AG08395 (cell line): ENCODE data around the gene SHISAL2A.

ENCODE experiments used
- DNase-seq: peaks from one replicate; pipeline ENCODE4 v3.0.0; 2012; ENCODE audit warnings: mixed read lengths, low spot score

SHISAL2A gene

DNA sequence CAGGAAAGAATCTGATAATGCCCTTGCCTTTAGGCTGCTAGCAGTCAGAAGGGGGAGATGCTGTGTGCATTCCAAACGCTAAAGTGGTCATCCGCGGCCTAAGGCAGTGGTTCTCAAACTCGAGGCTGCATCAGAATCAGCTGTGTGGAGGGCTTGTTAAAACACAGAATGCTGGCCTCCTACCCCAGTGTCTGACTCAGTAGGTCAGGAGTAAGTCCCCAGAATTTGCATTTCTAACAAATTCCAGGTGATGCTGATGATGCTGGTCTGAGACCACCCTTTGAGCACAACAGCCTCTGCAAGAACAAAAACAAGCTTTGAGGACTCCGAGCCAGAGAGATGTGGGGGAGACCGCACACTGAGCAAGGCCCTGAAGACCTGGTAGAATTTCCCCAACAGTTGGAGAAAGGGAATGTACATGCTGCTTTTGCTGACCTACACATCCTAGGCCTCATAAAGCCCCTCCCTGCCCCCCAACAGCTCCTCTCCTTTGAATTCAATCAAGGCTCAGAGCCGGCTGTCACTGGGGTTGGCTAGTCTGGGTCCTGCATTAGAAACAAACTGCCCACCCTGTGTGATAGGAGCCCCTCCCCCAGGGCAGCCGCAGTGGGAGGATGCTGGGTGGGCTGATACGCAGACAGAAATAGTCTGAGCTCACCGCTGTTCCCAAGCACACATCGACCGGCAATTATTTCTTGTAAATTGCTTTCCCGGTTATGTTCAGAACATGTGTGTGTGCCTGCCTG, 27.1 kb downstream of the SHISAL2A start:
- no peak for DNase-seq

DNA sequence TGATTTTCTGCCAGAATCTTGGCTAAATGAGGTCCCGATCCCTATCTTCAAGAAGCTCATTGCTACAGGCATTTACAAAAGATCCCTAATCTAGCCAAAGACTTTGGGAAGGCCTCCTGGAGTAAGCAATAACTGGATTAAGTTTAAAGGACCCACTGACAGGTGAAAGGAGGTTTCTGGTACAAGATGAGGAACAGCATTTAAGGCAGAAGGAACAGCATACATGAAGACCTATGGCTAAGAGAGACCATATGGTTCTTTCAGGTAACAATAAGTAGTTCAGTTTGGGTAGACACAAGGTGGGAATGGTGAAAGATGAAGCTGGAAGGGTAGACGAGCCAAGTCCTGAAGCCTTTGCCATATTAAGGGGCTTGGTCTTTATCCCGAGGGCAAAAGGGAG, 27.8 kb downstream of the SHISAL2A start:
- no peak for DNase-seq

DNA sequence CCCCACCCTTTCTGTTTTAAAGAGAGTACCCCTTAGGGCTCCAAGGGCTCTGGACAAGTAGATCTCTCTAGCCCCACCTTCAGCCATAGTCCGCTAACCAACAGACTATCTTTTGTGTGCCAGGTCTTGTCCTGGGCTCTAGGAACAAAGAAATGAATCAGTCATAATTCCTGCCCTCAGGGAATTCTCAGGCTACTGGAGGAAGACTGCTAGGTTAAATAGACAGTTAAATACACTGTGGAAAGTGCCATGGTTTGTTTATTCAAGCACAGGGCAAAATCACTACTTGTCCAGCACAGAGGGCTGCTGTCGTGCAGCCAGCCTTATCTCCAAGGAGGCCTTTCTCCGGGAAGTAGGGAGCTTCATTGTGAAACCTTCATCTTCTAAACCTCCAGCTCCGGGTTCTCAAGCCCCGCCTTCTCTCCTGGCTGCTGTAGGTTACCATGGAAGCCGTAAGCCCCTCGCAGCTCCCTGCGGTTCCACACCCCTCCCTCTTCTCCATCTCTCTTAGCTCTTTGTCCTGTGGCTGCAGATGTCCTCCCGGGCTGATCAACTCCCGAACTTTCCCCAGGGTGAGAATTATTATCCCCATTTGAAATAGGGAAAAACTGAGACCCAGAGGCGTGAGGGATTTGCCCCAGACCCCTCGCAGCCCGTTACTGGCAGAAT, 29.8 kb downstream of the SHISAL2A start:
- DNase-seq, result peak; percentile 31

DNA sequence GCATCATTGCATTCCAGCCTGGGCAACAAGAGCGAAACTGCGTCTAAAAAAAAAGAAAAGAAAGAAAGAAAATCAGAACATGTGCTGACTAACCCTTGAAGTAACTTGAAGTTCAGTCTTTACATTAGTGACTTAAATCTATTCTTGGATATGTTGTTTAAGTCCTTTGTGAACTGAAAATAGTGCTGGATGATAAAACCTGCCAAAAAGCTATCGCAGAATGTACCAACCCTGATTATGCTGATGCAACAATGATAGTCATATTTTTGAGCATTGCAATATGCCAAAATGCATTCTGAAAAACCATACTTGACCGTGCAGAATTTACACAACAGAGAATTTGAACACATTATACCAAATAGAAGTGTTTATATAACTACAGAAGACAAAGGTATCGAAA, 30.7 kb downstream of the SHISAL2A start:
- DNase-seq, result no peak

DNA sequence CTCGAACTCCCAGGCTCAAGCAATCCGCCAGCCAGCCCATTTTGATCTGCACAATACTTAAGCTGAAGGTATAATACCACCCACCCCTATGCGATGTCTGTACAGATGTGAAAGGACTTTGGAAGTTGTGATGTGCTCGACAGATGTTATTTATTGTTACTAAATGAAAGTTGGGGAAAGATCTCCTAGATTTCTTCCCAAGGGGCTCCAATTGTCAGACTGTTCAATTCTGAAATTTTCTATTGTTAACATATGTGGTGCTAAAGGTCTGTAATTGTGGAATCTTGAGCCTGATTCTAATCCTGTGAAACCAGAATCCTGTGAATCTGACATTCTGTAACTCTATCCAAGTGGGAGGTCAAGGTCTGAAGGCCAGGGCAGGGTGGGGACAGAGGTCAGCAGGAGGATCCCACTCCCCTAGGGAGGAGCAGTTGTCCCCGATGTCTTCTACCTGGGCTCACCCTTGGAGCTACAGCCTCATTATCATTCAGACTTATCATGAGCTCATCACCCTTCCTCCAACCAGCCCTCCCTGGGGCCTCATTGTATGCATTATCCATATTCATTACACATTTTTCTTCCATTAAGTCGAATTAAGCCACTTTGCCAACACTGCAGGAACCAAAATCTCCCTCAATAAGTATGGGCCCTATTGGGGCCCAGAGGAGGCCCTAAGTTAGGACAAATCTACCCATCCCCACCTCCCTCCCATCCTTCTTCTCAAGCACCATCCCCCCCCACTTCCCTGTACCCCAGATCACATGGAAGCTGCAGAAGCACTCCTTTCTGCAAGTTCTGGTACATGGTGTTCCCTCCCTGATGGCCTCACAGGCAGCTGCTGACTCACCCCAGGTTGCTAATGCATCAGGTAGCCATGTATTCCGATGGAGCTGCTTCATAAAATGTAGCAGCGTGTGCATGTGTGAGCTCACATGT, 32.3 kb downstream of the SHISAL2A start:
- no peak for DNase-seq

DNA sequence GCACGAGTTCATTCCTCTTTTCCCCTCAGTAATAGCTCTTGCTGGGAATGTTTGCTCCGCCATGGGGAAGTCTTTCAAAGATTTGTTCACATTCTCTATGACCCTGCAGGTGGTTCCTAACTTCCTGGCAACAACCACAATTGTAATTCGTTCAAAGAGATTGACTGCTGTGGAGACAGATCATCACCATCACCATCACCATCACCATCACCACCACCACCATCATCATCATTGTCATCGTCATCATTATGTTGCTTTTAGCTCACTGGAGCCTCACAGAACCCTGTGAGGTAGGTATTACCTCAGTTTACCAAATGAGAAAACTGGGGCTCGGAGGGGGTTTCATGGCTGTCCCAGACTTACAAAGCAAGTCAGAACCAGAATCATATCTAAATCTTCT, 34.3 kb downstream of the SHISAL2A start:
- no peak for DNase-seq

DNA sequence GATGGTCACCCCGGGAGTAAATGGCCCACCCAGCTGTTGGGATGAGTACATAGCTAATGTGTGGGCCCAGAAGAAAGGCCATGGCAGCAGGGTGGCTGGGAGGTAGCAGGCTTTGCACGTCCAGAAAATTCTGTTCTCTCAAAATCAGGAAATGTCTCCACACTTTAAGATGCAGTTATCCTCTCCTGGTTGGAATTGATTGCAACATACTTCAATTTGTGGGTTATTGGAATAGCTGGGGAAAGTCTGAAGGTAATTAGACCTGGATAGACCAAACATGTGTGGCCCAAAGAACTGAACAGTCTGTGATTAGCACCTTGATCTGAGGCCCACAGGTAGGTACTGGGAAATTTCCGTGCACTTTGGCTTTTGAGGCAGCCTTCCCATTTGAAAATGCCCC, 35.0 kb downstream of the SHISAL2A start:
- DNase-seq, result no peak

DNA sequence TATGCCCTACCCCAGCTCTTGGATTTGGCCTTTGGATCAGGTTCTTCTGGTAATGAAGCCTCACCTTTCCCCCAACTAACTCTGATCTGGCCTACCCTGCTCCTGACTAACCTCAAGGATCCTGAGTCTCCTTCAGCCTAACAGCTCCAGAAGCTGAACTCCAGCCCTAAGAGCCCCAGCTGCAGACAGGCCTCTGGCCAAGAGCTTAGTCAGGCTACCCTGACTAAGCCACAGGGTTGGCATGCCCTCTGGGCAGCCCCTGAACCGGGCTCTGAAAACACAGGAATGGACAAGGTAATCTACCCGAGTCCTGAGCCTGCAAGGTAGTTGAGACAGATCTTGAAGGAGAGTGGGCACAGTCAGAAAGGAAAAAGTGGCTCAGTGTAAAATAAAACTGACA, 35.7 kb downstream of the SHISAL2A start:
- peak; percentile 79 for DNase-seq

DNA sequence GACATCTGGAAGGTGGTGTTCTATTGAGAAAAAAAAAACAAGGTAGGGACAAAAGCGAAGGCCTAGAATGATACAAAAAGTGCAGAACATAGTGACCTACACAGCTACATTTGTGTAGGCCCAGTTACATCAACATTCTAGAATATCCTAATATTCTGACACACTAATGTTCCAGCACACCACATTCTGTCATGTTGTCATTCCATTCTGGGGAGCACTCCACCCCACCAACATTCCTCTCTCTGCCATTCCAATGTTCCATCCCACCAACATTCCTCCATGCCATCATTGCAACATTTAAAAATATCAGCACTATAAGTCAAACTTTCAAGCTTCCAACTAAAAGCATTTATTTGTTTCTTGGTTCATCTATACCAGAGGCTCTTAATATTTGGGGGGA, 36.7 kb downstream of the SHISAL2A start:
- peak; percentile 90 for DNase-seq

DNA sequence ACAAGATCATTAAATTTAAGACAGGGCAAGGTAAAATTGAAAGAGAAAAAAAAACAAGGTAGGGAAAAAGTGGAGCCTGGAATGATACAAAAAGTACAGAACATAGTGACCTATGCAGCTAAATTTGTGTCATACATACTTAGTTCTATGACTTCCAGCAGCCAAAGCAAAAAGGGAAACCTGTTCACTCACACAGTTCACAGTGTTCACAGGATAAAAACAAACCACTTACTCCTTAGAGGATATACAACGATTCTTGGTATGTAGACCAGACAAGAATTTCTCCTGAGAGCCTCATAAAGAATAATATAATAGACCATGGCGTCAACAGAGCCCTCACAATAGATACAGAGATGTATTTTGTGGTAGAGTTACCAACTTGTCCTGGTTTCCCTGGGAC, 37.6 kb downstream of the SHISAL2A start:
- DNase-seq, result no peak

DNA sequence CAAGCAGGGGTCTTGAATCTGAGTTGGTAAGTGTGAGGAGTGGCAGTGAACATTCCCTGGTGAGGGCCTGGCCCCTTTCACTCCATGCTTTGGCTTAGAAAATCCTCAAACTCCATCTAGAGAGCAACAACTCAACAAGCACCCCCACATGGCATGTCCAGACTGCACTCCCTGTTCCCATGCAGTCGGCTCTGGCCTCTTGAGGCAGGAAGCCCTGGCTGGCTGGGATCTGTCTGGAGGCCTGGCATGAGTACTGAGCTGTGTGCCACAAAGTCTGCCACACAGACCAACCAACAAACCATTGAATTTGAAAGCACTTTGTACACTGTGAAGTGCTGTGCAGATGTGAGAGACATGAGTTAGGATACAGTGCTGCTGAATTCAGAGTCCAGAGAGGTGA, 40.0 kb downstream of the SHISAL2A start:
- DNase-seq, result no peak

DNA sequence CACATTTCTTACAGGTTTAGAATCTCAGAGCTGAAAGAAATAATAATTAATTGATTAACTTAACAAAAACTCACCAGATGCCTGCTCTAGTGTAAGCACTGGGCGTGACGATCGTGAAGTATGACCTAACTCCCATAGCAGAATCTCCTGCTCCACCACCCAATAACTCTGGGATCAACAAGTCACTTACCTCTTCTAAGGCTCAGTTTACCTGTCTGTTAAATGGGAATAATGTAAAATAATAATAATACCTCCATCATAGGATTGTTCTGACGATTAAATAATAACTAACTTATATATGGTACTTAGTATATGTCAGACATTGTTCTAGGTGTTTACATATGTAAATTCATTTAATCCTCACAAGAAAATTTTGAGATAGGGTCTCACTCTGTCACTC, 40.5 kb downstream of the SHISAL2A start:
- no peak for DNase-seq

DNA sequence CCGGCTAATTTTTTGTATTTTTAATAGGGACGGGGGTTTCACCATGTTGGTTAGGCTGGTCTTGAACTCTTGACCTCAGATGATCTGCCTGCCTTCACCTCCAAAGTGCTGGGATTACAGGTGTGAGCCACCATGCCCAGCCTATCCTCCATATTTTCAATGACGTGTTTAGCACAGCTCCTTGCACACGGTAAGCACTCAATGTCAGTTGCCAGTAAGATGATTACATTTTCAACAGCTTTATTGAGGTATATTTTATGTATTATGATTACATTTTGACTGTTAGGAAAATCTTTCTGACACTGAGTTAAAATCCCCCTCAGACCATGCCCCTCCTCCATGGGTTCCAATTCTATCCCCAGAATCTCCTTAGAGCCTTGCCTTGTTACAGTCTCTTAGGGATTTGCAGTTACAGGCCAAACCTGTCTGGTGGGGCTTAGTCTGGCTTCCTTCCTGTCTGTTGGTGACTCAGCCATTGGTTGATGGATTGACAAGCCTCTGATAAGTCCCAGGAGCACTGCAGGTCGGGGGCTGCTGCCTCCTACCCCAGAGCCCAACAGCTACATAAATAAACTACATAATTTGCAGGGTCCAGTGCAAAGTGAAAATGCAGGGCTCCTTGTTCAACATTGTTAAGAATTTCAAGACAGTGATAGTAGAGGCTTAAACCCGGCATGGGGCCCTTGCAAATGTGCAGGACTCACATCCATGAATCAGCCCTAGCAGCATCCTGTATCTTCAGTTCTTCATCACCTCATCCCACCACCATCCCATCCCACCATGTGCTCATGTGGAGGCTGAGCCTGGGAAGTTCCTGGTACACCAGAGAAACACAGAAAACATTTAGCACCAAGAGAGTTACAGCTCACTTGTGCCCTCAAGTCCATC, 41.8 kb downstream of the SHISAL2A start:
- no peak for DNase-seq

DNA sequence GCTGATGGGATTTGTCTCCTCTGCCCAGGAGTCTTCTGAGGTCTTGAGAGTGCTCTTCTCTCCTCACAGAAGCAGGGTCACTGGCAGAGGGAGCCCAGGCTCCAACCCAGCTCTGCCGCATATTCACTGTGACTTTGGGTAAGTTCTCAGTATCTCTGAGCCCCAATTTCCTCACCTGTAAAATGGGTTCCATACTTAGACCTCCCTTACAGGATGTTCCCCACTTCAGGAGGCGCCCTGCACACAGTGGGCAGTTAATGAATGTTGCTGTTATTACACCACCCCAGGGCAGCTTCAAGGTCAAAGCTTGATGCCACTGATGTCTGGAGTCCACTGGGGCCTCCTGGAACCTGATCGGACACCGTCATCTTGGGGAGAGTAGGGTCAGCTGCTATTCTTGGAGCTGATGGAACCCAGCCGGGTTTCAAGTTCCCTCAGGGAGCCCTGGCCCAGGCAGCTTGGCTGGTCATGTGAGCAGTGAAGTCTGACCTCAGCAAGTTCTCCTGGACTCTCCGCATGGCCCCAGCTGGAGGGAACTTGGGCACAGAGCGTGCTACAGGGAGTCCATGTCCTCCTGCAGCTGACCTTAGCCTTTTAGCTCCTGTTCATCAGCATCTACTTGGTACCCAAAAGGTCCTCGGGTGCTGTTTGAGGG, 43.4 kb downstream of the SHISAL2A start:
- no peak for DNase-seq

DNA sequence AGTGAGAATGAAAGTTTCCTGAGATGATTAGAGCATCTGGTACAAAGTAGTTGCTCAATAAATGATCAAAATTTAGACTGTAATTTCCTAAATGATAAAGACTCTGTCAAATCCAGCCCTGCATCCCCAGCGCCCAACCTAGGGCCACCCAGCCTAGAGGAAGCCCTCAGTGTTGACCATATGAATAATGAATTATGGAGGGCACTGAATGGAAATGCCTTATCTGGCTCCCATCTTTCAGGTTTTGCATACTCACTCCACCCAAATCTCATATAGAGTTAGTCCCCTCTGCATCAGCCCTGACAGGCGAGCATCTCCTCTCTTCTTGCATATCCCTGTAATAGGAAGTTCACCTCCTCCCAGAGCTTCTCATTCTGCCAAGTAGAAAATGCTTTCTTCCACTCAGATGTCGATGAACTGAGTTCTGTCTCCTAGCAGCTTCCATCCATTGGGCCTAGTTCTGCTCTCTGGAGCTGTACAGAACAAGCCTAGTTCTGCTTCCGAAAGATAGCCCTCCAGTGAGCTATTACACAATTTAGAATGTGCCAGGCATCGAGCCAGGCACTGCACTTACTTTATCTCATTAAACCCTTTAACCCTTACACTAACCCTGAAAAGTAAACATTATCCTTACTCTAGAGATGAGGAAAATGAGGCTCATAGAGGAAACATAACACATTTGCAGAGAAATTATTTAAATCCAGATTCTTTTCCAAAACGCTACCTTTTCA, 44.3 kb downstream of the SHISAL2A start:
- DNase-seq, result no peak

DNA sequence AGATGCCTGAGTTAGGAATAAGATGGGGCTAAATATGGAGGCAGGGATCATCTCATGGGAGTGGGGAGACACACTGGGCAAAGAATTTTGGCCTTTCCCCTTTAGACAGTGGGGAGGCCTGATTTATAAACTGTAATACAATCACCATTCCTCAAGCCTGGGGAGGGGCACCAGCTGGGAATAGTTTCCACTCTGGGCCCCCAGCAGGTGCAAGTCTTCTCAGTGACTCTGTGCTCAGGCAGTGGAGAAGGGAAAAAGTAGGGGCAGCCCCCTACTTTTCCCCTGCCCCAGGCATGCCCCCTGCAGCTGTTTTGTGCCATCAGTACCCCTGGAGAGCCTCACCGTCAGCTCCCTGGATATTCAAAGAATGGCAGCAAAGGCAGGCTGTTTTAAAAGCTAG, 46.1 kb downstream of the SHISAL2A start:
- DNase-seq, result no peak

DNA sequence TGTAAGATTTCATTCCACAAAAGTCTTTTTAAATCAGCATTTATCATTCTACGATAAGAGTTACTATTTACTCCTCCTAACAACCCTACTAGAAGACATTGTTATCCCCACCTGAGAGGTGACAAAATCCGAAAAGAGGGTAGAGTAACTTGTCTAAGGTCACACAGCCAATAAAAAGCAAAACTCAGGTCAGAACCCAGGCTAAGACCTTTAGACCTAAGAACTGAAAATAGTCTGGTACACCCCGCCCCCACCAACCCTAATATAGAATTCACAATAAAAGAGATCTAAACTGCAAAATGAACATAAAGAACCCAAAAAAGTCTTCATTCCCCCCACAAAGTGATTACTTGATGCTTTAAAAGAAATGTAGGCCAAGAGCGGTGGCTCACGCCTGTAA, 46.5 kb downstream of the SHISAL2A start:
- no peak for DNase-seq

DNA sequence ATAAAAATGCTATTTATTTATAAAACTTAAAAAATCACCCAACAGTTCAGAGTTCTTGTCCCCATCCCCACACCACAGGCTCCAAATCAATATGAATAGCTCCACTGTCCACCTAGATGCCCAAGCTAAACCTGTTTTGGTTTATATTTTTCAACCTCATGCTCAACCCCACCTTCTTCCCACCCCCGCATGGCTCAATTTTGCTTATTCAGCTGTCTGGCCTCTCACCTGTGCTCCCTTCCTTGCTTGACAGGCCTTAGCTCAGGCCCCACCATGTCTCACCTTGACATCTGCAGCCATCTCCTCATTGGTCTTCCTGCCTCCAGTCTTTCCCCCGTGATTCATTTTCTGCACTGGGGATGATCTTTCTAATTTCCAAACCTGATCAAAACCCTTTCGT, 47.4 kb downstream of the SHISAL2A start:
- DNase-seq, result no peak

DNA sequence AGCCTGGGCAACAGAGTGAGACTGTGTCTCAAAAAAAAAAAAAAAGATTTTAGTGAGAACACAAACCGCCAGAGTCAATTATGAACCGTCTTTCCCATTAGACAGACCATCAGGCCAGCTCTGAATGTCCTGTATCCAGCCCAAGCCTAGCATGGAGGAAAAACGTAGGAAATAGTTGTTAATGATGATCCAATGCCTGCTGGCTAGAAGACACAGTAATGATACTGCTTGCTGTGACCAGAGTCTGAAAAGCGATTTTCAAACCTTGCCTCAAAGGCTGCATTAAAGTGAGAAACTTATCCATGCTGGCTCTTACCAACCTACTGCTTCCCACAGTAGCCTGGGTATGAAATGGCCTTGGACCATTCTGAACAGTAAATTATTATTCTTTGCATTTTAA, 48.2 kb downstream of the SHISAL2A start:
- DNase-seq, result no peak

DNA sequence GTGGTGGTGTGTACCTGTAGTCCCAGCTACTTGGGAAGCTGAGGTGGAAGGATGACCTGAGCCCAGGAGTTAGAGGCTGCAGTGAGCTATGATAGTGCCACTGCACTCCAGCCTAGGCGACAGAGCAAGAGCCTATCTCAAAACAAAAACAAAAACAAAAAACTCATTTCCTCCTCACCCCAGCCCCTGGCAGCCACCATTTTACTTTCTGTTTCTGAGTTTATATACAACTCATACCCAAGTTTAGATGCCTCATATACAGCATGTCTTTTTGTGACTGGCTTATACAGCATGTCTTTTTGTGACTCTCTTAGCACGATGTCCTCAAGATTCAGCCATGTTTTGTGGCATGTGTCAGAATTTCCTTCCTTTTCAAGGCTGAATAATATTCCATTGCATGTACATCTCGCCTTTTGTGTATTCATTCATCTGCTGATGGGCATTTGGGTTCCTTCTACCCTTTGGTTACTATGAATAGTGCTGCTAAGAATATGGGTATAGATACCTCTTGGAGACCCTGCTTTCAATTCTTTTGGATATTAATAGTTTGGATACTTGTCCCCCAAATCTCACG, 50.5 kb downstream of the SHISAL2A start:
- DNase-seq, result no peak
